H1 (cell line): Measurements from ENCODE around the gene PLEKHB1. TPM values are rescaled to one million over a fixed set of nuclear protein-coding genes. Genes with fewer than 3 reads are reported as not detected.

Experiments used
- CTCF ChIA-PET: fragments of 300-600 bp; sonication (Branson Sonifier 250); formaldehyde crosslinking; loops from one replicate; lab custom pipeline; 2021; ENCODE audit not compliant: partially characterized antibody; lab: Charles Lee
- POLR2A ChIA-PET: fragments of 300-600 bp; sonication (Branson Sonifier 250); formaldehyde crosslinking; loops from one replicate; lab custom pipeline; 2021; ENCODE audit warnings: inconsistent platforms; ENCODE audit not compliant: partially characterized antibody; lab: Charles Lee
- DNase-seq, 2 experiments: peaks; one replicate each; pipeline versions ENCODE4 v3.0.0 to v3.0.0-alpha.2; 2010 to 2022; ENCODE audit warnings: low spot score in 2 of 2, low read depth in 1 of 2, mixed read lengths in 1 of 2
- FAIRE-seq: peaks from 2 replicates; lab custom pipeline; 2011; peaks lifted over from hg19 to GRCh38; lab: Jason Lieb, UNC
- H2AFZ ChIP-seq: 2 replicates; pipeline ENCODE4 v1.8.1; 2012; ENCODE audit warnings: low read length, inconsistent platforms
- H2AK5ac ChIP-seq: 2 replicates; pipeline ENCODE4 v1.6.1; 2013; ENCODE audit warnings: low read depth, low read length
- H2BK120ac ChIP-seq: replicated peaks from 2 replicates; pipeline ENCODE3; 2013; ENCODE audit warnings: low read depth, low read length, inconsistent platforms
- H2BK12ac ChIP-seq: 2 replicates; pipeline ENCODE4 v1.6.1; 2013; ENCODE audit warnings: low read depth, low read length
- H2BK15ac ChIP-seq: 2 replicates; pipeline ENCODE4 v1.6.1; 2013; ENCODE audit warnings: low read length
- H2BK20ac ChIP-seq: 2 replicates; pipeline ENCODE4 v1.6.1; 2013; ENCODE audit warnings: low read length
- H2BK5ac ChIP-seq: 2 replicates; pipeline ENCODE4 v1.6.1; 2013; ENCODE audit warnings: low read depth, low read length
- H3K14ac ChIP-seq: 2 replicates; pipeline ENCODE4 v1.6.1; 2013; ENCODE audit warnings: inconsistent platforms; ENCODE audit not compliant: insufficient read length
- H3K18ac ChIP-seq: 2 replicates; pipeline ENCODE4 v1.6.1; 2013; ENCODE audit warnings: low read length; ENCODE audit errors: extremely low read depth
- H3K23ac ChIP-seq: 2 replicates; pipeline ENCODE4 v1.6.1; 2013; ENCODE audit warnings: inconsistent platforms; ENCODE audit not compliant: insufficient read length
- H3K23me2 ChIP-seq: 2 replicates; pipeline ENCODE4 v1.6.1; 2013; ENCODE audit warnings: low read depth, low read length
- H3K27ac ChIP-seq: 2 replicates; pipeline ENCODE4 v1.6.1; 2011; ENCODE audit warnings: low read depth, low read length, inconsistent platforms
- H3K27me3 ChIP-seq, 4 experiments: replicated peaks in 1 of 4; 1 replicate in 1 of 4; 2 replicates in 3 of 4; pipeline versions ENCODE4 v1.6.1 to v1.8.1; 2011 to 2013; ENCODE audit warnings: low read length in 3 of 4, mild to moderate bottlenecking in 3 of 4, inconsistent platforms in 2 of 4, mixed read lengths in 2 of 4, moderate library complexity in 1 of 4; ENCODE audit not compliant: control insufficient read depth in 3 of 4, insufficient read depth in 3 of 4; ENCODE audit errors: extremely low read depth in 1 of 4
- H3K36me3 ChIP-seq, 4 experiments: 2 replicates each; pipeline versions ENCODE4 v1.6.1 to v1.8.1; 2011 to 2013; ENCODE audit warnings: mild to moderate bottlenecking in 4 of 4, low read length in 3 of 4, moderate library complexity in 2 of 4, control low read depth in 1 of 4, inconsistent platforms in 1 of 4; ENCODE audit not compliant: insufficient read depth in 4 of 4, control insufficient read depth in 2 of 4
- H3K4ac ChIP-seq: replicated peaks from 2 replicates; pipeline ENCODE3; 2013; ENCODE audit warnings: low read length, low read depth, mixed read lengths, inconsistent platforms; ENCODE audit not compliant: insufficient read length
- H3K4me1 ChIP-seq, 4 experiments: replicated peaks in 1 of 4; 1 replicate in 1 of 4; 2 replicates in 3 of 4; pipeline versions ENCODE4 v1.6.1 to v1.8.1; 2011 to 2013; ENCODE audit warnings: low read length in 3 of 4, inconsistent platforms in 2 of 4, mixed read lengths in 1 of 4; ENCODE audit not compliant: insufficient read depth in 4 of 4, control insufficient read depth in 3 of 4
- H3K4me2 ChIP-seq, 2 experiments: 2 replicates each; pipeline versions ENCODE4 v1.6.1 to v1.8.1; 2011 to 2013; ENCODE audit warnings: low read depth in 2 of 2, low read length in 2 of 2, control low read depth in 1 of 2, inconsistent platforms in 1 of 2, mild to moderate bottlenecking in 1 of 2; ENCODE audit not compliant: insufficient read depth in 1 of 2
- H3K4me3 ChIP-seq, 4 experiments: fragments of 200-600, 300-600 bp in 1 of 4; sonication (generic), shearing (Covaris generic), sonication (Bioruptor Twin) in 1 of 4; 2 replicates each; pipeline versions ENCODE4 v1.5.1 to v1.8.1; 2011 to 2016; ENCODE audit warnings: low read length in 4 of 4, low read depth in 3 of 4, control low read depth in 2 of 4, inconsistent platforms in 2 of 4, mild to moderate bottlenecking in 2 of 4, mixed read lengths in 1 of 4, moderate library complexity in 1 of 4; ENCODE audit not compliant: insufficient read depth in 2 of 4; ENCODE audit errors: extremely low read depth in 1 of 4
- H3K56ac ChIP-seq: replicated peaks from 2 replicates; pipeline ENCODE3; 2013; ENCODE audit warnings: low read depth, mild to moderate bottlenecking, mixed read lengths, low read length, inconsistent platforms; ENCODE audit not compliant: insufficient read length
- H3K79me1 ChIP-seq: 2 replicates; pipeline ENCODE4 v1.6.1; 2013; ENCODE audit warnings: low read depth, low read length, control low read depth
- H3K79me2 ChIP-seq, 2 experiments: 2 replicates each; pipeline versions ENCODE4 v1.6.1 to v1.8.1; 2012 to 2013; ENCODE audit warnings: low read length in 2 of 2, mild to moderate bottlenecking in 2 of 2, inconsistent platforms in 1 of 2; ENCODE audit not compliant: insufficient read depth in 2 of 2, control insufficient read depth in 1 of 2
- H3K9ac ChIP-seq, 4 experiments: replicated peaks in 1 of 4; 1 replicate in 1 of 4; 2 replicates in 3 of 4; pipeline versions ENCODE4 v1.6.1 to v1.8.1; 2011 to 2013; ENCODE audit warnings: low read depth in 3 of 4, low read length in 3 of 4, control low read depth in 2 of 4, mild to moderate bottlenecking in 2 of 4, moderate library complexity in 2 of 4, inconsistent platforms in 1 of 4; ENCODE audit errors: extremely low read depth in 1 of 4
- H3K9me3 ChIP-seq, 2 experiments: 2 replicates each; pipeline versions ENCODE4 v1.6.1 to v1.8.1; 2012 to 2013; ENCODE audit warnings: mild to moderate bottlenecking in 2 of 2, moderate library complexity in 2 of 2, control low read depth in 1 of 2, inconsistent platforms in 1 of 2, low read depth in 1 of 2, low read length in 1 of 2, mixed read lengths in 1 of 2; ENCODE audit not compliant: insufficient read depth in 2 of 2
- H4K20me1 ChIP-seq, 2 experiments: replicated peaks in 1 of 2; 2 replicates each; pipeline versions ENCODE3 to v1.8.1; 2011 to 2013; ENCODE audit warnings: inconsistent platforms in 2 of 2, low read length in 2 of 2, mild to moderate bottlenecking in 1 of 2; ENCODE audit not compliant: insufficient read depth in 2 of 2, control insufficient read depth in 1 of 2
- H4K5ac ChIP-seq: 2 replicates; pipeline ENCODE4 v1.6.1; 2013; ENCODE audit warnings: low read length, low read depth, mixed read lengths, inconsistent platforms; ENCODE audit not compliant: insufficient read length
- H4K8ac ChIP-seq: 2 replicates; pipeline ENCODE4 v1.8.0; 2013; ENCODE audit warnings: mild to moderate bottlenecking, moderate library complexity, low read length, inconsistent platforms; ENCODE audit not compliant: insufficient read depth; ENCODE audit errors: extremely low read depth
- H4K91ac ChIP-seq: replicated peaks from 2 replicates; pipeline ENCODE3; 2013; ENCODE audit warnings: low read length, mixed read lengths, inconsistent platforms; ENCODE audit not compliant: insufficient read length
- BRCA1 ChIP-seq: IDR thresholded peaks from 2 replicates; pipeline ENCODE4 v1.6.1; 2012; ENCODE audit warnings: low read depth, low read length, improper control_type of control experiment
- CREB1 ChIP-seq: IDR thresholded peaks from 2 replicates; pipeline ENCODE4 v1.6.1; 2012; ENCODE audit warnings: inconsistent platforms
- EP300 ChIP-seq, 2 experiments: IDR thresholded peaks; 1 replicate in 1 of 2; 2 replicates in 1 of 2; pipeline ENCODE4 v1.6.1; 2011 to 2012; ENCODE audit warnings: low read depth in 2 of 2, low read length in 2 of 2, mild to moderate bottlenecking in 2 of 2, borderline replicate concordance in 1 of 2, inconsistent platforms in 1 of 2, moderate library complexity in 1 of 2
- RAD21 ChIP-seq, 2 experiments: IDR thresholded peaks in 1 of 2; conservative IDR thresholded peaks in 1 of 2; 2 replicates each; pipeline ENCODE4 v1.6.1; 2011; ENCODE audit warnings: low read depth in 2 of 2, low read length in 2 of 2, improper control_type of control experiment in 1 of 2, inconsistent platforms in 1 of 2, mild to moderate bottlenecking in 1 of 2, moderate library complexity in 1 of 2
- RFX5 ChIP-seq: IDR thresholded peaks from 2 replicates; pipeline ENCODE4 v1.6.1; 2011; ENCODE audit warnings: low read depth, low read length, improper control_type of control experiment, borderline replicate concordance
- SIX5 ChIP-seq: IDR thresholded peaks from 2 replicates; pipeline ENCODE4 v1.6.1; 2011; ENCODE audit warnings: mild to moderate bottlenecking, low read depth, low read length
- SP1 ChIP-seq: IDR thresholded peaks from 2 replicates; pipeline ENCODE4 v1.6.1; 2011; ENCODE audit warnings: low read depth, low read length
- TAF1 ChIP-seq: IDR thresholded peaks from 2 replicates; pipeline ENCODE4 v1.6.1; 2011; ENCODE audit warnings: mild to moderate bottlenecking, low read depth, low read length
- TCF12 ChIP-seq: IDR thresholded peaks from 2 replicates; pipeline ENCODE4 v1.6.1; 2011; ENCODE audit warnings: low read depth, mild to moderate bottlenecking, low read length
- WGBS, 2 experiments: shearing (Covaris generic) in 1 of 2; methylation state at CpG; one replicate each; pipeline versions ENCODE4 v1.1.6 to v1.1.7; 2013 to 2015; ENCODE audit warnings: low lambda C conversion rate in 2 of 2, mixed read lengths in 2 of 2, inconsistent platforms in 1 of 2, low coverage in 1 of 2, missing lambda C conversion rate in 1 of 2; ENCODE audit not compliant: insufficient replicate concordance in 2 of 2, insufficient coverage in 1 of 2, insufficient read length in 1 of 2; ENCODE audit errors: extremely low coverage in 1 of 2, missing lambda C conversion rate in 1 of 2; 5-methylcytosine and 5-hydroxymethylcytosine counted together
- polyA plus RNA-seq, 7 experiments: library from polyadenylated mRNA; depleted of rRNA in 3 of 7; stranded (reverse) in 5 of 7; unstranded in 2 of 7; fragments of >200 nt in 5 of 7; fragments of 200-250 nt in 2 of 7; gene quantifications; 1 replicate in 5 of 7; 2 replicates in 1 of 7; 4 replicates in 1 of 7; pipeline versions ENCODE4 v1.2.1 to v1.2.3, GENCODE V29; 2011 to 2013; ENCODE audit warnings: missing spikeins in 2 of 7, mixed read lengths in 2 of 7
- total RNA-seq: library from RNA; stranded (reverse); fragmentation: NEBNext Ultra II Directional; extraction: Animal tissue kit (Norgen Biotek cat#: 25700); gene quantifications from 2 replicates; pipeline ENCODE4 v1.2.1, GENCODE V29; 2021

PLEKHB1 gene
- total and polyA plus RNA-seq, 2 of the 8 experiments (the other 6 are each of a cell fraction or from before 2014, with no cell fraction given): 14.8 to 24.5 TPM

GRCh38 chr11:73705053-73705452, 58.7 kb downstream of the PLEKHB1 start:
- WGBS, 2 experiments: 100% methylated on average over 1 of the region's 1 CpG; no CpG with 5 or more reads in 1 of the 2 experiments
- H2BK20ac ChIP-seq: no peak overlapping the region
- H2AFZ ChIP-seq: no peak overlapping the region
- no peak overlapping the region for H3K4ac ChIP-seq
- H2BK5ac ChIP-seq: no peak overlapping the region
- H3K79me1 ChIP-seq: no peaks in the 10 kb centered on the region
- H3K9ac ChIP-seq: no peak overlapping the region
- no peak overlapping the region for H3K18ac ChIP-seq
- no peaks in the 10 kb centered on the region for H3K4me1 ChIP-seq
- H4K5ac ChIP-seq: no peak overlapping the region
- H3K79me2 ChIP-seq: no peaks in the 10 kb centered on the region
- H3K4me2 ChIP-seq: no peak overlapping the region
- H3K27me3 ChIP-seq: no peaks in the 10 kb centered on the region
- H3K14ac ChIP-seq: no peak overlapping the region
- ChIA-PET POLR2A (no interaction called here), CTCF (no interaction called here)
- H2AK5ac ChIP-seq: no peak overlapping the region
- H3K4me3 ChIP-seq: no peak overlapping the region
- no peaks in the 10 kb centered on the region for H3K23me2 ChIP-seq
- H4K20me1 ChIP-seq: no peaks in the 10 kb centered on the region
- no peak overlapping the region for H3K56ac ChIP-seq
- H3K9me3 ChIP-seq: no peaks in the 10 kb centered on the region
- H4K8ac ChIP-seq: no peak overlapping the region
- H2BK15ac ChIP-seq: no peak overlapping the region
- peaks cover 0 to 16% (median 2%) of the 10 kb centered on the region in 4 experiments; a peak in 5 of 8 replicates for H3K36me3 ChIP-seq
- TF ChIP-seq TCF12 (no peak), SIX5 (no peak), RAD21 (IDR thresholded peaks at IDR 0.05 in 1 of 2, conservative IDR thresholded peaks at IDR 0.05 in 1 of 2; ENCODE audit: low read depth in 2 of 2, low read length in 2 of 2) (no peak), BRCA1 (no peak), TAF1 (no peak), CREB1 (no peak), SP1 (no peak), RFX5 (no peak), EP300 (IDR thresholded peaks at IDR 0.05; ENCODE audit: borderline replicate concordance in 1 of 2, low read depth in 2 of 2, low read length in 2 of 2) (no peak)
- no peak overlapping the region for H2BK12ac ChIP-seq
- H2BK120ac ChIP-seq: no peak overlapping the region
- no peak overlapping the region for H4K91ac ChIP-seq
- H3K27ac ChIP-seq: no peak overlapping the region
- DNase-seq: no peak
- FAIRE-seq: no peak
- H3K23ac ChIP-seq: no peak overlapping the region
